Right renal cortex interstitium (tissue), 3 donors: ENCODE results near the gene NPIPA3. TPM values are rescaled to one million over a fixed set of nuclear protein-coding genes. Genes with fewer than 3 reads are reported as not detected.
"Not testable (repeated sequence)": the region's sequence is repeated elsewhere in the genome, so short reads cannot be mapped to it uniquely, and the experiment has no call there.

ENCODE experiments used
- DNase-seq, 3 donors: peaks; one replicate each; pipeline ENCODE4 v3.0.0-alpha.2; 2013; ENCODE audit warnings: low read depth in 3 of 3, low spot score in 2 of 3
- polyA plus RNA-seq, 3 donors: library from polyadenylated mRNA; unstranded; fragments of 120-200 nt; gene quantifications; one replicate each; pipeline ENCODE4 v1.2.1, GENCODE V29; 2013; ENCODE audit not compliant: insufficient read length in 3 of 3

The NPIPA3 gene
- polyA plus RNA-seq, 3 donors, result 7.4 to 10.0 (median 8.2) TPM

DNA sequence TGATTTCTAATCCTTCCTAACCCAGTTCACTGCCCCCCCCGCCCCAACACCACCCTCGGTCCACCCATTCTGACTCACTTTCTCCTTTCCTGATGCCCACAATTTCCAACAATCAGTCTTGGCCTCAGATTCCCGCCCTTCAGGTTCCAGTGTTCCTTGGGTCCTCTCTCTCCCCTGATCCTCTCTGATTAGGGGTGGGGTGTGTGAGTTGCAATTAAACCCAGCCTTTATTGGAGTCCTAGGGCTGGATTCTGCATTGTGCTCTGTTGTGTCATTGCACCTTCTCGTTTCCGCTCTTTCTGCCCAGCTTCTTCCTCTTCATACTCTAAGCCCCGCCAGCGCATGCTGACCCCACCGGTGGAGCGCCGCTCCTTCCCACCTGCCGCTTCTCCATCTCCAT lies 38.6 kb downstream of the NPIPA3 start:
- not testable (repeated sequence) for DNase-seq

DNA sequence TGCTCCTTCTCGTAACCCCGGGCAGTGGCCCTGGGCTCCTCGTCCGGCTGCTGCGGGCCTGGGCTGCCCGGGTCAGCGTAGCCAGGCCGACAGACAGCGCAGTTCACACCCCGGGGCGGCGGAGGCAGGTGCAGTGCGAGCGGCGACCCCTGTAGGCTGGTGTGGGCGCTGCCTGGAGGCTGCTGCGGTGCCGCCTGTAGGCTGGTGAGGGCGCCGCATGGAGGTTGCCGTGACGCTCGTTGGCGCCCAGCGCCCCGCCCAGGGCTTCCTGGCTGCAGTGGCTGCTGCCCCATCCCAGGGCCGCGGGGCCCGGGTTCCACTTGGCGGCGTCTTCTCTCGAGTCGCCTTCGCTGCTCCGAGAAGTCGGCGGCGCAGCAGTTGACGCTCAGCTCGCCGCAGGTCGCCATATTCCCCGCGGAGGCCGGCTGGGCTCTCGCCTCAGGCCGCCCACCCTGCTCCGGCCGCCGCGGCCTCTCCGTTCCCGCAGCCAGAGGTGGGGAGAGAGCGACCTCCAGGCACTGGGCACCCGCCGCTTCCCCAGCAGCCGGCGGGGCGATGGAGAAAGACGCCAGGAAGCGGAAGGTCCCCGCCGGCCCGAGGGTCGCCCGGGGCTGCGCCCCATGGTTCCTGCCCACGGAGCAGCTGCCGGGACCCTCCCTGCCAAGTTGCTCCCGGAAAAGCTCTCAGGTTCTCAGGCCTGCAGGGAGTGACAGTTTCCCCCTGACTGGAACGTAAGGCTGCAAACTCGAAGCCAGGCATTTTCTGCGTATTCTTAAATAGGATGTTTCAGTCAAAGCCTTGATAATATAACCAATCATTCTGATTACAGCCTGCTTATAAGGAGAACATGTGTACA lies 39.3 kb downstream of the NPIPA3 start, which contains the start of gene NPIPA2:
Gene NPIPA2 (plus strand): TSS at position 261 of the 856 bp plus-strand sequence. CDS start 5,533 bp downstream, outside the sequence.
- not testable (repeated sequence) for DNase-seq

DNA sequence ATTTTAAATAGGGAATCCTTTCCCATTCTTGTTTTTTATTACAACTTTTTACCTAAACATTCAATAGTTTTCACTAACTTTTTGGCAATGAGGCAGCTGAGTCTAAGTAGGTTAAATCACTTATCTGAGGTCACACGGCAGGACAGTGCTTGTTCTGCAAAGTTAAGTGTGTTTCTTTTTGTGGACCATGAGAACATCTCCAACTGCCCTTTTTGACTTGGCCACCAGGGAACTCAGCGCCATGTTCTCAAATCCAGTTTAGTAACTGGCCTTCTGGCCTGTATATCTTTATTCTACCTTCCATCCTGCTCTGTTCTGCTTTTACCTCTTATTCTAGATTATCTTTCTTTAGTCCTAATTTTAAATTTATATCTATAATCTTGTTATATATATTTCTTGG lies 70.4 kb downstream of the NPIPA3 start:
- not testable (repeated sequence) for DNase-seq

DNA sequence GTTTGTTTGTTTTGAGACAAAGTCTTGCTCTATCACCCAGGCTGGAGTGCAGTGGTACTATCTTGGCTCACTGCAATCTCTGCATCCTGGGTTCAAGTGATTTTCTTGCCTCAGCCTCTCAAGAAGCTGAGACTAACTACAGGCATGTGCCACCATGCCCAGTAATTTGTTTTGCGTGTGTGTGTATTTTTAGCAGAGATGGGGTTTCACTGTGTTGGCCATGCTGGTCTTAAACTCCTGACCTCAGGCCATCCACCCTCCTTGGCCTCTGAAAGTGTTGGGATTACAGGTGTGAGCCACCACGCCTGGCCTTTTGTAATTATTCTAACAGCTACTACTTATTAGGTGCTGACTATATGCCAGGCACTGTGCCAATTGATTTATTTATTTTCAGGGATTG lies 72.4 kb downstream of the NPIPA3 start:
- not testable (repeated sequence) for DNase-seq

Other genes with a start within 250 kb of the NPIPA3 start
- 10 to 100 TPM; 38.8 to 45.4 (median 38.9) TPM for gene PARN, start 73.2 kb upstream of the NPIPA3 start, polyA plus RNA-seq
- gene BFAR, start 70.5 kb upstream of the NPIPA3 start, polyA plus RNA-seq, result 10 to 100 TPM; 72.3 to 80.4 (median 77.2) TPM
- under 1 TPM; 0.21 to 0.57 (median 0.39) TPM for gene PLA2G10, start 9.1 kb upstream of the NPIPA3 start, polyA plus RNA-seq
- gene NPIPA2, start 39.1 kb downstream of the NPIPA3 start, polyA plus RNA-seq, result 1 to 10 TPM in 2 of 3 donors, not detected in 1; 3.9 to 4.0 TPM
- gene NOMO1, start 130.3 kb downstream of the NPIPA3 start, polyA plus RNA-seq, result 10 to 100 TPM; 69.8 to 86.7 (median 86.7) TPM
- 100 to 1,000 TPM; 102 to 110 (median 105) TPM for gene NPIPA1, start 234.0 kb downstream of the NPIPA3 start, polyA plus RNA-seq